ENCODE data around the gene HMCN2. TPM values are rescaled to one million over a fixed set of nuclear protein-coding genes. Genes with fewer than 3 reads are reported as not detected.

The HMCN2 gene
- total RNA-seq, 4 donors from 2014 or later: 1.8 to 46.7 (median 24.4) TPM

- DNase-seq: no peak
- Histone ChIP-seq H3K4me3 (no peak overlapping the region), H3K27me3 (no peaks in the 10 kb centered on the region), H3K27ac (no peak overlapping the region), H3K36me3 (no peaks in the 10 kb centered on the region), H3K9me3 (no peaks in the 10 kb centered on the region), H3K4me1 (peaks cover 0 to 11% of the 10 kb centered on the region in 2 donors)
- intact Hi-C loops (cut with DNase I; ENCODE audit: low total_unique reads): no loop called here
- TF ChIP-seq CTCF (IDR thresholded peaks at IDR 0.05) (no peak), POLR2A (IDR thresholded peaks at IDR 0.05) (no peak)
These were observed 163.8 kb downstream of the HMCN2 start for GRCh38 chr9:130429381-130429780.

- H3K4me1 ChIP-seq: peaks cover 0 to 11% of the 10 kb centered on the region in 2 donors
- H3K36me3 ChIP-seq: no peaks in the 10 kb centered on the region
- intact Hi-C loops (cut with DNase I; ENCODE audit: low total_unique reads): no loop called here
- H3K27me3 ChIP-seq: no peaks in the 10 kb centered on the region
- H3K27ac ChIP-seq: no peak overlapping the region
- TF ChIP-seq CTCF (IDR thresholded peaks at IDR 0.05) (no peak), POLR2A (IDR thresholded peaks at IDR 0.05) (no peak)
- no peaks in the 10 kb centered on the region for H3K9me3 ChIP-seq
- DNase-seq: no peak
- no peak overlapping the region for H3K4me3 ChIP-seq
These were observed 164.3 kb downstream of the HMCN2 start for GRCh38 chr9:130429831-130430230.

GRCh38 chr9:130430232-130430631 lies 164.7 kb downstream of the HMCN2 start:
- H3K4me3 ChIP-seq: no peak overlapping the region
- TF ChIP-seq CTCF (IDR thresholded peaks at IDR 0.05) (no peak), POLR2A (IDR thresholded peaks at IDR 0.05) (no peak)
- H3K4me1 ChIP-seq: peaks cover 0 to 11% of the 10 kb centered on the region in 2 donors
- no peak for DNase-seq
- H3K9me3 ChIP-seq: no peaks in the 10 kb centered on the region
- intact Hi-C loops (cut with DNase I; ENCODE audit: low total_unique reads): no loop called here
- no peak overlapping the region for H3K27ac ChIP-seq
- H3K36me3 ChIP-seq: no peaks in the 10 kb centered on the region
- no peaks in the 10 kb centered on the region for H3K27me3 ChIP-seq

- intact Hi-C loops (cut with DNase I; ENCODE audit: low total_unique reads): no loop called here
- Histone ChIP-seq H3K27me3 (no peaks in the 10 kb centered on the region), H3K27ac (no peak overlapping the region), H3K9me3 (no peaks in the 10 kb centered on the region), H3K4me1 (peaks cover 0 to 11% of the 10 kb centered on the region in 2 donors), H3K36me3 (no peaks in the 10 kb centered on the region), H3K4me3 (no peak overlapping the region)
- no peak for DNase-seq
- TF ChIP-seq POLR2A (IDR thresholded peaks at IDR 0.05) (no peak), CTCF (IDR thresholded peaks at IDR 0.05) (no peak)
These were observed 165.4 kb downstream of the HMCN2 start for GRCh38 chr9:130430734-130431535.

- intact Hi-C loops (cut with DNase I; ENCODE audit: low total_unique reads): no loop called here
- TF ChIP-seq CTCF (IDR thresholded peaks at IDR 0.05) (no peak), POLR2A (IDR thresholded peaks at IDR 0.05) (no peak)
- H3K27ac ChIP-seq: no peak overlapping the region
- no peaks in the 10 kb centered on the region for H3K27me3 ChIP-seq
- peaks cover 0 to 11% of the 10 kb centered on the region in 2 donors for H3K4me1 ChIP-seq
- no peak overlapping the region for H3K4me3 ChIP-seq
- no peak for DNase-seq
- no peaks in the 10 kb centered on the region for H3K9me3 ChIP-seq
- H3K36me3 ChIP-seq: no peaks in the 10 kb centered on the region
These were observed 166.2 kb downstream of the HMCN2 start for GRCh38 chr9:130431536-130432303.

All from uterus (tissue), 4 donors.